K562 (cell line): ENCODE results near the gene NR5A2. TPM values are rescaled to one million over a fixed set of nuclear protein-coding genes. Genes with fewer than 3 reads are reported as not detected.
"Not testable (repeated sequence)": the region's sequence is repeated elsewhere in the genome, so short reads cannot be mapped to it uniquely, and the experiment has no call there.

Experiments used
- ATAC-seq: fragments of 200-7000 bp; cut with Tn5 transposase; 3 replicates; pipeline ENCODE4 v1.9.1; 2020; ENCODE audit warnings: moderate library complexity
- BruUV-seq: library from RNA; stranded (reverse); fragments of 400-500 nt; replicated peaks from 2 replicates; lab custom pipeline; 2021; lab: Mats Ljungman, UMichigan
- CTCF ChIA-PET: fragments of 300-600 bp; formaldehyde crosslinking; extraction: SDS; loops from one replicate; lab custom pipeline; 2021; ENCODE audit warnings: low intra/inter-chr PET ratio; lab: Yijun Ruan, JAX
- POLR2A ChIA-PET: fragments of 300-600, 350-650 bp; sonication (Branson Sonifier 250); formaldehyde crosslinking; extraction: SDS; loops from one replicate; lab custom pipeline; 2021; ENCODE audit warnings: antibody characterized with exemption, inconsistent platforms; lab: Yijun Ruan, JAX
- DNase-seq, 4 experiments: peaks; one replicate each; pipeline versions ENCODE4 v3.0.0 to v3.0.0-alpha.2; 2011 to 2018; ENCODE audit warnings: low spot score in 3 of 4, mixed read lengths in 3 of 4; ENCODE audit errors: extremely low read depth in 1 of 4
- FAIRE-seq: peaks from 2 replicates; lab custom pipeline; 2011; peaks lifted over from hg19 to GRCh38; lab: Jason Lieb, UNC
- H2AFZ ChIP-seq: 2 replicates; pipeline ENCODE4 v1.6.0; 2011; ENCODE audit warnings: low read depth, low read length, control low read depth, inconsistent platforms
- H3K27ac ChIP-seq: fragments of 200-600 bp; 3 replicates; pipeline ENCODE4 v1.8.0; 2011; ENCODE audit warnings: low read depth, mild to moderate bottlenecking, control low read depth, inconsistent platforms, low read length, moderate library complexity, mixed read lengths; ENCODE audit errors: extremely low read depth
- H3K27me3 ChIP-seq, 2 experiments: fragments of 300-600 bp in 1 of 2; 2 replicates in 1 of 2; 3 replicates in 1 of 2; pipeline versions ENCODE4 v1.6.0 to v1.8.0; 2011; ENCODE audit warnings: inconsistent platforms in 2 of 2, low read length in 2 of 2, mild to moderate bottlenecking in 1 of 2, mixed read lengths in 1 of 2, moderate library complexity in 1 of 2; ENCODE audit not compliant: control insufficient read depth in 2 of 2, insufficient read depth in 2 of 2
- H3K36me3 ChIP-seq: fragments of 300-600 bp; 3 replicates; pipeline ENCODE4 v1.8.0; 2011; ENCODE audit warnings: mild to moderate bottlenecking, low read length, inconsistent platforms; ENCODE audit not compliant: control insufficient read depth, insufficient read depth
- H3K4me1 ChIP-seq, 2 experiments: fragments of 200-600 bp in 1 of 2; replicated peaks in 1 of 2; 2 replicates in 1 of 2; 3 replicates in 1 of 2; pipeline versions ENCODE4 v1.5.1 to v1.8.0; 2011; ENCODE audit warnings: inconsistent platforms in 2 of 2, low read length in 2 of 2, mild to moderate bottlenecking in 1 of 2, mixed read lengths in 1 of 2, moderate library complexity in 1 of 2; ENCODE audit not compliant: control insufficient read depth in 2 of 2, insufficient read depth in 2 of 2
- H3K4me2 ChIP-seq: 2 replicates; pipeline ENCODE4 v1.6.1; 2011; ENCODE audit warnings: low read length, control low read depth, inconsistent platforms, mixed read lengths; ENCODE audit not compliant: insufficient read depth
- H3K4me3 ChIP-seq: fragments of 200-600 bp; sonication (generic), shearing (Covaris generic); 2 replicates; pipeline ENCODE4 v1.5.1; 2016; ENCODE audit warnings: control low read depth, inconsistent platforms
- H3K79me2 ChIP-seq: fragments of 200-600 bp; 3 replicates; pipeline ENCODE4 v1.8.0; 2011; ENCODE audit warnings: low read length, inconsistent platforms; ENCODE audit not compliant: control insufficient read depth, insufficient read depth
- H3K9ac ChIP-seq, 2 experiments: 2 replicates each; pipeline versions ENCODE4 v1.6.0 to v1.6.1; 2011; ENCODE audit warnings: low read depth in 2 of 2, low read length in 2 of 2, control low read depth in 1 of 2, inconsistent platforms in 1 of 2, mild to moderate bottlenecking in 1 of 2, mixed read lengths in 1 of 2; ENCODE audit not compliant: insufficient read depth in 1 of 2
- H3K9me1 ChIP-seq: one replicate; pipeline ENCODE4 v1.6.0; 2011; ENCODE audit warnings: inconsistent platforms, mild to moderate bottlenecking, low read length, moderate library complexity; ENCODE audit not compliant: control insufficient read depth, insufficient read depth
- H3K9me3 ChIP-seq: replicated peaks from 2 replicates; pipeline ENCODE4 v1.5.1; 2011; ENCODE audit warnings: low read depth, low read length, inconsistent platforms; ENCODE audit not compliant: control insufficient read depth, insufficient read depth
- H4K20me1 ChIP-seq: replicated peaks from 2 replicates; pipeline ENCODE4 v1.6.1; 2011; ENCODE audit warnings: low read length, inconsistent platforms, mixed read lengths; ENCODE audit not compliant: control insufficient read depth, insufficient read depth
- EGR1 ChIP-seq: fragments of 450-650 bp; conservative IDR thresholded peaks from 2 replicates; pipeline ENCODE4 v1.6.1; 2017; ENCODE audit warnings: mild to moderate bottlenecking
- ZNF354B ChIP-seq: fragments of 250-450 bp; sonication (Bioruptor Pico); IDR thresholded peaks from 2 replicates; pipeline ENCODE4 v1.4.0; 2020
- ZNF507 ChIP-seq: conservative IDR thresholded peaks from 2 replicates; pipeline ENCODE4 v1.6.1; 2017; ENCODE audit warnings: missing genetic modification characterization, missing compliant biosample characterization
- WGBS: fragments of 100-300 bp; shearing (Covaris generic); methylation state at CpG from one replicate; pipeline ENCODE4 v1.1.6; 2016; ENCODE audit warnings: low coverage, mixed read lengths; ENCODE audit not compliant: insufficient coverage; ENCODE audit errors: missing lambda C conversion rate; 5-methylcytosine and 5-hydroxymethylcytosine counted together
- in situ Hi-C: fragments of 300-500 bp; cut with MboI; formaldehyde crosslinking; loops from 4 replicates; pipeline ENCODE4 v1.15.0; 2018; ENCODE audit warnings: inconsistent platforms, mixed read lengths
- intact Hi-C: fragments of 100-400 bp; cut with micrococcal nuclease; formaldehyde crosslinking; loops from 2 replicates; pipeline ENCODE4 v1.14.2; 2022
- polyA plus RNA-seq, 8 experiments: library from polyadenylated mRNA; depleted of rRNA in 4 of 8; stranded (reverse) in 5 of 8; unstranded in 3 of 8; fragments of >200 nt; fragmentation: Nextera tagmentation in 2 of 8; fragmentation: Illumina TruSeq in 1 of 8; extraction: Ambion mirVana in 2 of 8; extraction: Trizol in 1 of 8; gene quantifications; 2 replicates each; pipeline versions ENCODE4 v1.2.1 to v1.2.3, GENCODE V29; 2011 to 2014; ENCODE audit warnings: inconsistent platforms in 1 of 8, missing spikeins in 1 of 8
- total RNA-seq, 7 experiments: library from RNA; depleted of rRNA in 6 of 7; stranded (reverse); fragments of >200 nt in 6 of 7; fragmentation: Illumina TruSeq in 2 of 7; extraction: Trizol in 2 of 7; gene quantifications; 2 replicates each; pipeline versions ENCODE4 v1.2.1 to v1.2.3, GENCODE V29; 2011 to 2021; ENCODE audit warnings: low replicate concordance in 1 of 7

The NR5A2 gene
- total and polyA plus RNA-seq, 9 of the 15 experiments (the other 6 are each of a cell fraction or from before 2014, with no cell fraction given) = 0.13 to 0.40 (median 0.29) TPM

DNA sequence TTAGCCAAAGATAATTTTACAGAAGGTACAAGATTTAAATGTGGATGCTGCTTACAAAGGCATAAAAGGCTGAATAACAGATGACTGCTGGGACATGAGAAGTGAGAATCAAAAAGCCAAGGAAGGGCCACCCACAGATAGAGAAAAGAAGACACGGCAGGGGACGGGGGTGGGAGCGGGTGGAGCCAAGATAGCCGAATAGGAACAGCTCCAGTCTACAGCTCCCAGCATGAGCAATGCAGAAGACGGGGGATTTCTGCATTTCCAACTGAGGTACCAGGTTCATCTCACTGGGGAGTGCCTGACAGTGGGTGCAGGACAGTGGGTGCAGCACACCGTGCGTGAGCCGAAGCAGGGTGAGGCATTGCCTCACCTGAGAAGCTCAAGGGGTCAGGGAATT is 157.7 kb downstream of the NR5A2 start:
- H3K4me2 ChIP-seq, H3K4me1 ChIP-seq, in situ Hi-C loops, H3K9ac ChIP-seq, H3K9me3 ChIP-seq, H3K9me1 ChIP-seq: not testable (repeated sequence)
- TF ChIP-seq EGR1 = peak; percentile 34; the same call in 1 of the 2 replicates
- TF ChIP-seq, all 486 proteins: peak for 1; not testable (repeated sequence) for 485
- H3K36me3 ChIP-seq, H3K27me3 ChIP-seq, H4K20me1 ChIP-seq, BruUV-seq, H3K4me3 ChIP-seq, H3K27ac ChIP-seq, FAIRE-seq, CTCF ChIA-PET, H3K79me2 ChIP-seq, intact Hi-C loops: not testable (repeated sequence)
- ATAC-seq (peak; percentile 53; the same call in 2 of the 3 replicates), DNase-seq (peak in 1 of 4 experiments; percentile 42)
- peak overlapping the region; percentile 47 for H2AFZ ChIP-seq
- POLR2A ChIA-PET = interaction anchor here (1.2 kb wide), 1 partner anchor 9 kb away, joined by 3 read pairs; no protein-coding TSS in a partner anchor
- 12% methylated on average over 7 of the region's 8 CpGs for WGBS

DNA sequence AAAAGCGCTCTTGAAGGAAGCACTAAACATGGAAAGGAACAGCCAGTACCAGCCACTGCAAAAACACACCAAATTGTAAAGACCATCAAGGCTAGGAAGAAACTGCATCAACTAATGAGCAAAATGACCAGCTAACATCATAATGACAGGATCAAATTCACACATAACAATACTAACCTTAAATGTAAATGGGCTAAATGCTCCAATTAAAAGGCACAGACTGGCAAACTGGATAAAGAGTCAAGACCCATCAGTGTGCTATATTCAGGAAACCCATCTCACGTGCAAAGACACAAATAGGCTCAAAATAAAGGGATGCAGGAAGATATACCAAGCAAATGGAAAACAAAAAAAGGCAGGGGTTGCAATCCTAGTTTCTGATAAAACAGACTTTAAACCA is 159.8 kb downstream of the NR5A2 start:
- WGBS = 12% methylated on average over 2 of the region's 2 CpGs
- ATAC-seq, in situ Hi-C loops, CTCF ChIA-PET, H2AFZ ChIP-seq, H3K9ac ChIP-seq, H4K20me1 ChIP-seq, BruUV-seq, H3K27me3 ChIP-seq, FAIRE-seq, H3K36me3 ChIP-seq, H3K4me2 ChIP-seq, H3K27ac ChIP-seq, H3K4me3 ChIP-seq, H3K9me3 ChIP-seq, H3K9me1 ChIP-seq, DNase-seq, H3K79me2 ChIP-seq, intact Hi-C loops, POLR2A ChIA-PET, H3K4me1 ChIP-seq: not testable (repeated sequence)
- peak; percentile 96 for TF ChIP-seq ZNF507
- peak; percentile 81 for TF ChIP-seq ZNF354B (CRISPR knock-in tag)
